Fibroblast of upper back skin (primary cell): ENCODE data around the gene HIPK3.

Source experiments
- DNase-seq: peaks from one replicate; pipeline ENCODE4 v3.0.0-alpha.2; 2013

HIPK3 gene

DNA sequence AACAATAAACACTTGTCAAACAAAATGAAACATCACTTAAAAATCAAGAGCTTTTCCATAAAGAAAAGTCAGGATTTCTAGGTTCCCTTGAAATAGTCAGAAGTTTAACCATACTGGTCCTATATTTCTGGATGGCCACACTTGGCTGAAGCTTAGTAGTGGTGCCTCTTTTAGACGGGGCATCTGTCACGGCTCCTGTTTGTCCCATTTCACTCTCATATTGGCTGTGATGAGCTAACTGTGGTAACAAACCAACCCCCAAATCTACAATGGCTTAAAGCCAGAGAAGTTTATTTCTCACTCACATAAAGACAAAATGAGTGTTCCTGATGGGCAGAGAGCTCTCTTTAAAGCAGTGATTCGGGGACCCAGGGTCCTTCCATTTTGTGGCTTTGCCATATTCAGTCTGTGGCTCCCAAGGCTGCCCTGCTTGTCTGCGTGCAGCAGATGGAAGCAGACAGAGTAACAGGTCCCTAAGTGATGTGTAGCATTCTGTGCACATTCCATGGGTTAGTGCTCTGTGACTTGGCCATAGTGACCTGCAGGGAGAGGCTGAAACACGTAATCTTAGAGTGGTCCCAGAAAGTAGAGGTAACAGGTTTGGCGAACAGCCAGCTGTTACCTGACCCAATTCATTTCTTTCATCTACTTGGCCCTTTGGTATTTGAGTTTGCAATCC is 137.4 kb downstream of the HIPK3 start:
- no peak for DNase-seq

DNA sequence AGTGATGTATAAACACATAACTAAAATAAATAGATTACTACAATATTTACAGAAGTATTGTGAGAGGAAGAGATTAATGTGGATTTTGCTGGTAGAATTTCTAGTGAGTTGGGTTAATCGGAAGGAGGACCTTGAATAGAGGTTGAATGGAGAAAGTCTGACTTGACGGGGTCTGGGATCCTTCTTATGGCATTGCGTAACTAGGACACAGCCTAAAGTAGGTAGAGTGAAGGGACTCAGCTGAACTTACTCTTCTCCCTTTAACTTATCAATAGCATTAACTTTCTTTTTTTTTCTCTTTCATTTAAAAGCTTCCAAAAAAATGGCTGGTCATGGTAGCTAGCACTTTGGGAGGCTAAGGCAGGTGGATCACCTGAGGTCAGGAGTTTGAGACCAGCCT is 139.2 kb downstream of the HIPK3 start:
- DNase-seq: no peak

DNA sequence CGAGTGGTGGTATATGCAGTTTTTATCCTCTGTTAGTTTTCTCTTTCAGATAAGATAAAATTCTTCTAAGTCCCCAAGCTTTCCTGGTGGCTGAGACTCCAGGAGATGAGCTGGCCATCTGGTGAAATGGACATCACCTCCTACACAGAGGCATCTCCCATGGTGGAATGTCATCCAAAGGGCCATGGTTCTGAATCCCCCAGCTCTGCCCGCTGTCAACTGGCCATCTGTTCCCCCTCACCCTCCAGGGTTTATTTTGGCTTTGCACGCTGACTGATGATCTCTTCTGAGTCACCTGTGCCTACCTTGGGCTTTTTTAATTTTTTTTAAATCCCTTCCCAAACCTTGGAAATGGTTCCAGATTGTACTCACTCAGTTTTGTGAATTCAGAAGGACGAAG is 142.2 kb downstream of the HIPK3 start:
- no peak for DNase-seq

- DNase-seq: no peak
Observed at GRCh38 chr11:33402066-33402465, 144.9 kb downstream of the HIPK3 start.

- DNase-seq: no peak
Observed at GRCh38 chr11:33403344-33403743, 146.2 kb downstream of the HIPK3 start.

DNA sequence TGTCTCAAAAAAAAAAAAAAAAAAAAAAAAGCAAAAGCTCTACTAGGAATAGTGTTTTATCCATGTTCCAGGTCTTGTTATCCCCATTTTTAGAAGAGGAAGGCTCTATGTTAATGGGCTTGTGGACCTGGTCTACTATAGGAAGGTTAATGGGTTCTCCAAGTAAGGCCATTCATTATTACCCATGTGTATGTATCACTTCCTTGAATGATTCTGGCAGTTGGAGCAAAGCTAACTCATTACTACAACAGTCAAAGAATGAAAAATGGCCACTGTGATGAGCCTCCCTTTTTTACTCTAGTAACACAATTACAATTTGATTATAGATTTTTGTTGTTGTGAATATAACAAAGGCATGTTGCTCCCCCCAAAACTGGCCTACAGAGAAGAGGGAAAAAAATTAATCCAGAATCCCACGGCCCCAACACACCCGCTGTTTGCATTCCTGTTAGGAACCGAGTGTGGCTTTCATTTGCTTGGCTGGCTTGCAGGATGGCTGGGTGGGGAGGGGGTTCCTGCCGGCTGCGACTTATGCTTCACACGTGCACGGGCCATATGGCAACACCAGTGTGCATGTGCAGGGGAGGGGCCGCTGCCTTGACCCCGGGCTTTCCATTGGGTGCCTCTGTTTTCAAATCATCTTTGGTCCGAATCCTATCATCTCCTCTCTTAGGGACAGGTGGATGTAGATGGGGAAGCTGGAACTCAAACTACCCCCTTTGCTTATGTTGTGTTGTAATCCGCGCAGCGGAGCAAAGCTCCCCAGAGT is 148.8 kb downstream of the HIPK3 start:
- DNase-seq: no peak
